Measurements from ENCODE around the gene FOXK2.

FOXK2 gene

DNA sequence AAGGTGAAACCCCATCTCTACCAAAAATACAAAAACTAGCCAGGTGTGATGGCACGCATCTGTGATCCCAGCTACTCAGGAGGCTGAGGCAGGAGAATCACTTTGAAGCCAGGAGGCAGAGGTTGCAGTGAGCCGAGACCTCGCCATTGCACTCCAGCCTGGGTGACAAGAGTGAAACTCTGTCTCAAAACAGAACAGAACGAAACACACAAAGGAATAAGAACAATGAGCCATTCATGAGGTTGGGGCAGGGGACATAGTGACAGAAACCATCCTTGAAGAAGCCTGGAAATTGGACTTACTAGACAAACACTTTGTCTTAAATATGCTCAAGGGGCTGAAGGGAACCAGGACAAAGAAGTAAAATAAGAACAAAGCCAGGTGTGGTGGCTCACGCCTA is 89.3 kb downstream of the FOXK2 start:
- no peak for DNase-seq (ENCODE audit: low read depth)

GRCh38 chr17:82609655-82610054 is 90.1 kb downstream of the FOXK2 start:
- no peak for DNase-seq (ENCODE audit: low read depth)

- no peak for DNase-seq (ENCODE audit: low read depth)
These were observed 91.9 kb downstream of the FOXK2 start for GRCh38 chr17:82611140-82612058.

GRCh38 chr17:82613283-82614094 is 94.0 kb downstream of the FOXK2 start:
- DNase-seq (ENCODE audit: low read depth): no peak

DNA sequence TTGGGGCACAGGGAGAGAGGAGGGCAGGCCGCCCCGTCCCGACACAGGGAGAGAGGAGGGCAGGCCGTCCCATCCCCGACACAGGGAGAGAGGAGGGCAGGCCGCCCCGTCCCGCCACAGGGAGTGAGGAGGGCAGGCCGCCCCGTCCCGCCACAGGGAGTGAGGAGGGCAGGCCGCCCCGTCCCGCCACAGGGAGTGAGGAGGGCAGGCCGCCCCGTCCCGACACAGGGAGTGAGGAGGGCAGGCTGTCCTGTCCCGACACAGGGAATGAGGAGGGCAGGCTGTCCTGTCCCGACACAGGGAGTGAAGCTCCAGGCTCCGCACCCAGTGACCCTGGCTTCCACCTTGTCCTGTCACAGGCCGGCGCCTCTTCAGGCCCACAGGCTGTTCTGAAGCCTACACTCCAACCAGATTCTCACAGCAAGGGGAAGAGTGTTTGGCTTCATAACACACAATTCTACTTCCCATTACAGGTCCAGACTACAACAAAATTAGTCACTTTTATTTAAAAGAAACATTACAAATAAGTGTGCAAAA is 94.6 kb downstream of the FOXK2 start:
- no peak for DNase-seq (ENCODE audit: low read depth)

GRCh38 chr17:82615084-82616020 is 95.8 kb downstream of the FOXK2 start:
- no peak for DNase-seq (ENCODE audit: low read depth)

GRCh38 chr17:82616021-82616711 is 96.6 kb downstream of the FOXK2 start:
- DNase-seq (ENCODE audit: low read depth): no peak

DNA sequence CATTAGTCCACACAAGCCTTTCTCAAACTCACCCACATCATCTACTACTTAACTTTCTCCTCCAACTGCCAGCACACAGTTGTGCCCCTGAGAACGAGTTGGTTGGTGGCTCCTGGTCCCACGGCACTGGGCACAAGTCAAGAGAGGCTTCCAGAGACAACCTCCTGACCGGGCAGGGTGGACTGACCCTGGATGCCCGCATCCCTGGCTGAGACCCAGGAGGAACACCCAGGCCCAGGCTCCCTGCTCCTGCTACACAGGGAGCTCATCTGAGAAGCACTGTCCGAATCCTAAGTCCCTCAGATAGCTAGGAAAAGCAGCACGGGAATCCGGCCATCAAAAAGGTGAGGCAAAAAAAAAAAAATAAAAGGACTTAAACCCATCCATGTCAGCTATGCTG is 99.7 kb downstream of the FOXK2 start:
- DNase-seq (ENCODE audit: low read depth): no peak

DNA sequence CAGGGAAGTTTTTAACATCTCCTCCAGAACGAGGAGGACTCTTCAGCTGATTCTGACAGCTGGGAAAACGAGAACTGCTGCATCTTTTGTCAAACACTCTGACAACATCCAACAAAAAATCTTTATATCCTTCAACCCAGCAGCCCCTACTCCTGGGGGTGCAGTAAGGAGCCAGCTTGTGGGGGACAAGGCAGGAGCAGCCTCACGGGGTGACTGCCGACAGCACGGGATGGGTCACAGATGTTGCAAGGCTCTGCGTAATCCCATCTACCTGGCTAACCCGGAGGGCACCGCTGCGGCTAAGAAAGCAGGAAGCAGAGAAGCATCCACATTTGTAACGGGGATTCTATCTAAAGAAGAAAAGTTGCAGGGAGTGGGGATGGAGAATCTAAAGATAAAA is 100.1 kb downstream of the FOXK2 start:
- DNase-seq (ENCODE audit: low read depth): no peak

GRCh38 chr17:82623707-82624106 is 104.2 kb downstream of the FOXK2 start:
- no peak for DNase-seq (ENCODE audit: low read depth)

DNA sequence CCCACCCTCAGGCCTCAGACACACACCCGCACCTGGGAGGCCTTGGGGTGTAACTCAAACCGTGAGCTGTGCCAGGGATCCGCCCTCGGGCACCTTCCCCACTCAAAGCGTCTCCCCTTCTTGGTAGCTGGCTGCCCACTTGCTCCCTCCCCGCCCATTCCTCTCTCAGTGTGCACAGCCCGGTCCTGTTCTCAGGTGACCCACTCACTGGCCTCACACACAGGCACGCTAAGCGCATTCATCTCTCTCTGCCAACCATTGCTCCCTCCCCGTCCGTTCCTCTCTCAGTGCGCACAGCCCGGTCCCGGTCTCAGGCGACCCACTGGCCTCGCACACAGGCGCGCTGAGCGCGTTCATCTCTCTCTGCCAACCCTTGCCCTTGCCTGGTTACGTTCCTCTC is 107.9 kb downstream of the FOXK2 start:
- no peak for DNase-seq (ENCODE audit: low read depth)

DNA sequence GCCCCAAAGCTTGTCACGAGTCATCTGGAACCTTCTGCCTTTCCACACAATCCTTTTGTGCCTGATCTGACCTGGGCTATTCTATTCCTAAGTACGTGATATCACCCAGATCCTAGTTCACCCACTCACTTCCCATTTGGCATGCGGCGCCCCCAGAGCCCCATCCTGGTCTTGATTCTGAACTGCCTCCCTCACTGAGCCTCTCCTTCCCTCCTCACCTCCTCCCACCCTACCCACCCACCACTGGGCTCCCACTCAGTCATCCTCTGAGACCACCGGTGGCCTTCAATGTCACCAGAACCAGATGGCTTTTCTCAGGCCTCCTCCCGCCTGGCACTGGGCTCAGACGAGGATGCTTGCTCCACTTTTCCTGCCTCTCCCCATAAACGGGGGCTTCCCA is 110.2 kb downstream of the FOXK2 start:
- no peak for DNase-seq (ENCODE audit: low read depth)

GRCh38 chr17:82630212-82630611 is 110.7 kb downstream of the FOXK2 start:
- no peak for DNase-seq (ENCODE audit: low read depth)

DNA sequence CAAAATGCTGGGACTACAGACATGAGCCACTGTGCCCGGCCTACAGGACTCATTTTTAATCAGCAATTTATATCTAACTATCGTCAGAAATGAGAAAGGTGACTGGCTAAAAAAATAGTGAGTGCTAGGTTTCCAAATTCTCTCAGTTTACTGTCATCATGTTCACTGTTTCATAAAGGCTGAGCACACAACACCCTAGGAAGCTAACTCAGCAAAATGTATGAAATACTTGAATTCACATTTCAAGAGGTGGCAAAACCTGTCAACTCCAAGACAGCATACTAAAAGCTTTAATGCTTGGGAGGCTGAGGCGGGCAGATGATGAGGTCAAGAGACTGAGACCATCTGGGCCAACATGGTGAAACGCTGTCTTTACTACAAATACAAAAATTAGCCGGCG is 112.0 kb downstream of the FOXK2 start:
- DNase-seq (ENCODE audit: low read depth): no peak

- no peak for DNase-seq (ENCODE audit: low read depth)
These were observed 112.9 kb downstream of the FOXK2 start for GRCh38 chr17:82632451-82632850.

- no peak for DNase-seq (ENCODE audit: low read depth)
These were observed 113.8 kb downstream of the FOXK2 start for GRCh38 chr17:82633343-82633742.

- DNase-seq (ENCODE audit: low read depth): no peak
These were observed 117.4 kb downstream of the FOXK2 start for GRCh38 chr17:82636626-82637598.

DNA sequence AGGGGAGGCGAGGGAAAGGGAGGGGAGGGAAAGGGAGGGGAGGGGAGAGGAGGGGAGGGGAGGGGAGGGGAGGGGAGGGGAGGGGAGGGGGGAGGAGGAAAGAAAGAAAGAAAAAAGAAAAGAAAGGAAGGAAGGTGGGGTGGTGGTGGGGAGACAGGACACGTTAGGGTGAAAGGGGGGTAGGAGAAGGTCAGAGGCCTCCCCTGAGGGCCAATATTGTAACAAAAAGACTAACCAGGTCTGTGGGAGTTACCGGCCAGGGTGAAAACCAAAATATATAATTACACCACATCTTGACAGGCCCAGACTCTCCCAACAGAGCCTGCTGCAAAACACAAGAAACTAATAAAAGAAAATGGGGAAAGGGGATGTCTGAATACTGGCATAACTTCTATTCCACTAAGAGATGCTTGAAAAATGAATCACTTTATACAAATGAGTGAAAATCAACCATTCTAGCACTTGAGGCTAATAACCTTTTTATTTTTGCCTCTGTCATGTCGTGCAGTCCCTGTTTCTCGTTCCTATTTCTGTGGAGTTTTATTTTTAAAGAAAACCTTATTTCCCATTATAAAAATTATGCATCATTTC is 118.7 kb downstream of the FOXK2 start:
- no peak for DNase-seq (ENCODE audit: low read depth)

- DNase-seq (ENCODE audit: low read depth): no peak
These were observed 120.1 kb downstream of the FOXK2 start for GRCh38 chr17:82639628-82640027.

DNA sequence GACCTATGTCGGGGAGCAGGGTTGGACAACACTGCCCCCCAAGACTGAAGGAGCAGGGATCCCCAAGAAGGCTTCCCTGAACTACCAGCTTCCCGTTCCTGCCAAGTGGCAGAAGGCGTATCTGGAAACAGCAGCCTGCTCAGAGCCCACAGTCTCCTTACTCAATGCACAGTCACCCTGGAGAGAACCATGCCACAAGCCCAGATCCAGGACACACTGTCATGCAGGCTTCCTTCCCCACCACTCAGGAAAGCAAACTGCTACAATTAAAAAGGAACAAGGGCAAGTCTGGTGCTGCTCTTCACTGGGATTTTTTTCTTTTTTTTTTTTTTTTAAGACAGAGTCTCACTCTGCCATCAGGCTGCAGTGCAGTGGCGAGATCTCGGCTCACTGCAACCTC is 120.5 kb downstream of the FOXK2 start:
- no peak for DNase-seq (ENCODE audit: low read depth)
